Neural progenitor cell (in vitro differentiated cells): ENCODE results near the gene ABHD1. TPM values are rescaled to one million over a fixed set of nuclear protein-coding genes. Genes with fewer than 3 reads are reported as not detected.

Source experiments
- DNase-seq: peaks from one replicate; pipeline ENCODE4 v3.0.0-alpha.2; 2016; ENCODE audit warnings: low spot score
- H2AFZ ChIP-seq: fragments of 200-600 bp; sonication (generic); replicated peaks from 2 replicates; pipeline ENCODE4 v1.6.1; 2016; ENCODE audit warnings: antibody characterized with exemption
- H3F3A ChIP-seq: fragments of 200-600 bp; sonication (generic); 2 replicates; pipeline ENCODE4 v1.6.1; 2016; ENCODE audit warnings: antibody characterized with exemption, low read depth
- H3K27ac ChIP-seq: fragments of 200-600 bp; sonication (generic); 2 replicates; pipeline ENCODE4 v1.5.1; 2016; ENCODE audit warnings: mild to moderate bottlenecking
- H3K27me3 ChIP-seq: fragments of 200-600 bp; sonication (generic); 2 replicates; pipeline ENCODE4 v1.6.1; 2016; ENCODE audit warnings: mild to moderate bottlenecking, moderate library complexity
- H3K36me3 ChIP-seq: fragments of 200-600 bp; sonication (generic); 2 replicates; pipeline ENCODE4 v1.5.1; 2016
- H3K4me1 ChIP-seq: fragments of 200-600 bp; sonication (generic); 2 replicates; pipeline ENCODE4 v1.6.1; 2016; ENCODE audit warnings: mixed run types
- H3K4me2 ChIP-seq: fragments of 200-600 bp; sonication (generic); 2 replicates; pipeline ENCODE4 v1.6.1; 2016
- H3K4me3 ChIP-seq: fragments of 200-600 bp; sonication (generic); 2 replicates; pipeline ENCODE4 v1.5.1; 2016
- H3K79me2 ChIP-seq: fragments of 200-600 bp; sonication (generic); 2 replicates; pipeline ENCODE4 v1.6.1; 2016; ENCODE audit warnings: low read depth
- H3K9ac ChIP-seq: fragments of 200-600 bp; sonication (generic); 2 replicates; pipeline ENCODE4 v1.6.1; 2016
- H3K9me3 ChIP-seq: fragments of 200-600 bp; sonication (generic); 2 replicates; pipeline ENCODE4 v1.5.1; 2016; ENCODE audit warnings: low read depth
- H4K20me1 ChIP-seq: fragments of 200-600 bp; sonication (generic); 2 replicates; pipeline ENCODE4 v1.6.1; 2016; ENCODE audit warnings: low read depth
- H3K27ac Mint-ChIP-seq: 3 replicates; pipeline ENCODE4 v1.8.0; 2021; ENCODE audit warnings: mixed read lengths
- H3K27me3 Mint-ChIP-seq: 2 replicates; pipeline ENCODE4 v1.8.0; 2022; ENCODE audit warnings: low read depth, mild to moderate bottlenecking, inconsistent platforms, moderate library complexity, mixed read lengths; ENCODE audit not compliant: insufficient read depth
- H3K36me3 Mint-ChIP-seq: 3 replicates; pipeline ENCODE4 v1.8.0; 2021; ENCODE audit warnings: mixed read lengths
- H3K4me1 Mint-ChIP-seq: 3 replicates; pipeline ENCODE4 v1.8.0; 2021; ENCODE audit warnings: mixed read lengths
- H3K4me3 Mint-ChIP-seq: 3 replicates; pipeline ENCODE4 v1.8.0; 2021; ENCODE audit warnings: mild to moderate bottlenecking, moderate library complexity, mixed read lengths
- H3K9me3 Mint-ChIP-seq: 3 replicates; pipeline ENCODE4 v1.8.0; 2020; ENCODE audit warnings: mixed read lengths
- CTCF ChIP-seq: fragments of 200-600 bp; sonication (generic); IDR thresholded peaks from 2 replicates; pipeline ENCODE4 v1.5.1; 2017; ENCODE audit warnings: antibody characterized with exemption, mild to moderate bottlenecking
- EZH2 ChIP-seq: fragments of 200-600 bp; sonication (generic); IDR thresholded peaks from 2 replicates; pipeline ENCODE4 v1.6.1; 2017; ENCODE audit warnings: antibody characterized with exemption, mild to moderate bottlenecking, moderate library complexity
- EZH2phosphoT487 ChIP-seq: fragments of 200-600 bp; sonication (generic); IDR thresholded peaks from 2 replicates; pipeline ENCODE4 v1.6.1; 2017; ENCODE audit warnings: antibody characterized with exemption
- total RNA-seq: library from RNA; depleted of rRNA; stranded (reverse); fragments of >200 nt; gene quantifications from 2 replicates; pipeline ENCODE4 v1.2.3, GENCODE V29; 2015; ENCODE audit warnings: low replicate concordance

The ABHD1 gene
- total RNA-seq, 1 donor from 2014 or later = 0.65 TPM

- H3K79me2 ChIP-seq = peaks cover 17% of the 10 kb centered on the region
- peaks cover 6% of the 10 kb centered on the region for H3K4me1 ChIP-seq
- H3K4me3 Mint-ChIP-seq = peak overlapping the region; percentile 95
- no peak overlapping the region for H3K27ac ChIP-seq
- H3K9me3 Mint-ChIP-seq = no peaks in the 10 kb centered on the region
- H3K4me2 ChIP-seq = no peak overlapping the region
- TF ChIP-seq EZH2 (no peak), EZH2phosphoT487 (no peak), CTCF (no peak)
- no peak overlapping the region for H3K9ac ChIP-seq
- H3K36me3 Mint-ChIP-seq = peaks cover 9% of the 10 kb centered on the region
- H3K27me3 Mint-ChIP-seq = peaks cover 7% of the 10 kb centered on the region
- no peaks in the 10 kb centered on the region for H3K36me3 ChIP-seq
- H4K20me1 ChIP-seq = peaks cover 15% of the 10 kb centered on the region
- H3K9me3 ChIP-seq = no peaks in the 10 kb centered on the region
- no peak for DNase-seq
- H3K4me3 ChIP-seq = no peak overlapping the region
- no peak overlapping the region for H3K27ac Mint-ChIP-seq
- peak overlapping the region; percentile 61 for H2AFZ ChIP-seq
- no peaks in the 10 kb centered on the region for H3K27me3 ChIP-seq
- H3F3A ChIP-seq = peaks cover 8% of the 10 kb centered on the region
- peaks cover 13% of the 10 kb centered on the region for H3K4me1 Mint-ChIP-seq
Observed at GRCh38 chr2:27135478-27135955, 11.9 kb downstream of the ABHD1 start.

GRCh38 chr2:27136751-27137150 lies 13.1 kb downstream of the ABHD1 start:
- Histone ChIP-seq H3K9ac (no peak overlapping the region), H3K4me3 (no peak overlapping the region), H3K9me3 (no peaks in the 10 kb centered on the region), H3K79me2 (peaks cover 17% of the 10 kb centered on the region), H3F3A (peaks cover 8% of the 10 kb centered on the region), H3K4me2 (no peak overlapping the region), H3K27ac (no peak overlapping the region), H2AFZ (no peak overlapping the region), H3K27me3 (no peaks in the 10 kb centered on the region), H4K20me1 (peaks cover 15% of the 10 kb centered on the region), H3K36me3 (no peaks in the 10 kb centered on the region), H3K4me1 (peaks cover 6% of the 10 kb centered on the region)
- no peak for TF ChIP-seq EZH2phosphoT487
- TF ChIP-seq EZH2 = no peak
- no peak for TF ChIP-seq CTCF
- H3K27ac Mint-ChIP-seq = no peak overlapping the region
- peaks cover 5% of the 10 kb centered on the region for H3K27me3 Mint-ChIP-seq
- H3K9me3 Mint-ChIP-seq = no peaks in the 10 kb centered on the region
- DNase-seq = no peak
- H3K4me1 Mint-ChIP-seq = peaks cover 13% of the 10 kb centered on the region
- H3K36me3 Mint-ChIP-seq = peaks cover 3% of the 10 kb centered on the region
- no peak overlapping the region for H3K4me3 Mint-ChIP-seq

DNA sequence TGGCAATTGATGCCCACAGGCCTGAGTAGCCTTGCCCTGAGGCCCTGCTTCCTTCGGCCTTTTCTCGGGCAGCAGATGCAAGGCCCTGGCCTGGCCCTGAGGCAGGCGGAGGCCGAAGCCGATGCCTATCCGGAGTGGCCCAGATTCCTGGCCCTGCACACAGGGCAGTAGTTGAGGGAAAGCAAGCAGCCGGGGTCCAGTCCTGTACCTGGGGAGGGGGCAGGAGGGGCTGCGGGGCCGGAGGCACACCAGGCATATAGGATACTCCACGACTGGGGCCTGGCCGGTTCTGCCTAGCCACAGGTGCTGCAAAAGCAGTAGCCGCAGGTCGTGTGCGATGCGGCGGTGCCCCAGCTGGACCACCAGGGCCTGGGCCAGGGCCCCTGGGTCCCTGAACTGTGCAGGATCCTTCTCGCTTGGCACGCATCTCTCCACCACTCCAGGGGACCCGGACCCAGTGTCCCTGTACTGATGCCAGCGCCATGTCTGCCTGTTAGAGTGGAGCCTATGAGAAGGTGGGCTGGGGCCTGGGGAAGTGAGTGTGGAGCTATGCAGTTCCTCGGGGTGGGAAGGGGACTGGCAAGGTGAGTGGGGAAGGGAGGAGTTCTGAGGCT lies 13.8 kb downstream of the ABHD1 start:
- Histone ChIP-seq H3K4me1 (peaks cover 6% of the 10 kb centered on the region), H4K20me1 (peaks cover 13% of the 10 kb centered on the region), H3K9ac (no peak overlapping the region), H3F3A (peaks cover 8% of the 10 kb centered on the region), H3K4me2 (no peak overlapping the region), H3K9me3 (no peaks in the 10 kb centered on the region), H3K27me3 (peaks cover under 1% of the 10 kb centered on the region), H3K36me3 (no peaks in the 10 kb centered on the region), H3K4me3 (no peak overlapping the region), H2AFZ (no peak overlapping the region), H3K27ac (no peak overlapping the region), H3K79me2 (peaks cover 17% of the 10 kb centered on the region)
- Mint-ChIP-seq H3K4me3 (no peak overlapping the region), H3K4me1 (peaks cover 13% of the 10 kb centered on the region), H3K27me3 (peaks cover 5% of the 10 kb centered on the region), H3K27ac (no peak overlapping the region), H3K9me3 (no peaks in the 10 kb centered on the region), H3K36me3 (peaks cover 3% of the 10 kb centered on the region)
- DNase-seq = no peak
- TF ChIP-seq EZH2 (no peak), CTCF (no peak), EZH2phosphoT487 (no peak)
